Activated gamma-delta T cell (primary cell): ENCODE measurements around the gene MRM3.
"Not testable (repeated sequence)": the region's sequence is repeated elsewhere in the genome, so short reads cannot be mapped to it uniquely, and the experiment has no call there.

Source experiments
- DNase-seq: peaks from one replicate; lab custom pipeline; 2025; lab: John Stamatoyannopoulos, UW

Gene MRM3

DNA sequence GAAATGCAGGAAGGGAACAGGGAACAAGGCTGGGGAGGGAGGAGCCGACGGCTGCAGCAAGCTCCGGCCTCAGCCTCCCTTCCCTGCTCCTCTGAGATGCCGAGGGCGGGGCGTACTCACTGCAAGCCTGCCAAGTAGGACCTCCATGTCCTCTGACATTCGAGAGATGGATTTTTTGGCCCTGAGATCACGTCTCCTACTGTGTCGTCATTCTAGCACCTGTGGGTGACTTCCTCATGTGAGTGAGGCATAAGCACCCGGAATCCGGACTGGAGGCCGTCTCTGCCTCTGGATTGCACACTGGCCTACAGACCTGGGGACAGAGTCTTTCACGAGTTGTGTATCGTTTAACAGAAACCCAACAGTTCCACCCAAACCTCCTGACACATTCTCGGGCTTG lies 14.5 kb downstream of the MRM3 start:
- no peak for DNase-seq

DNA sequence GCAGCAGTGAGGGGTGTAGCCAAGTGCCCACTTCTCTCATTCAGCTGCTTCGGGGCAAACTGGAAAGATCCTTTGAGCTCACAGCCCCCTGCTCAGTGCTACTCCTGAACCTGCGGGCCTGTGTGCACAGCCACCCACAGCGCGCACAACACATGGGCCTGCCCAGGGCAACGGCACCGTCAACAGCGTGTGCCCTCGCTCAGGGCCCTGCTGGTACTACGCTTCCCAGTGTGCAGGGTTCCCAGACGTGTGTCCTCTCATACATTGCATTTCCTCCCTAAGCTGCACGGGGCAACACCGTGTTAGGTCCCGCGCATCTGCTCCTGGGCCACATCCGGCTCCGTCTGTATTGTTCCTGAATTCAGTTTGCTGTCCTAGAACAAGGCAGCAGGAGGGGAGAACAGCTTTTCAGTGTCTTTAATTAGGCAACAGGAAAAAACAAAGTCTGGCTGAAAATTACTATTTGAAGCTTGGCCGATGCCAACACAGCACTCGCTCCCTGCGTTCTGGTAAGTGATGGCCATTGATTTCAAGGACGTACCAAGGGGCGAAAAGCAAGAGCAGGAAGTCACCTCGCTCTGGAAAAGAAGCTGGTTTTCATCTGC lies 15.2 kb downstream of the MRM3 start:
- no peak for DNase-seq

DNA sequence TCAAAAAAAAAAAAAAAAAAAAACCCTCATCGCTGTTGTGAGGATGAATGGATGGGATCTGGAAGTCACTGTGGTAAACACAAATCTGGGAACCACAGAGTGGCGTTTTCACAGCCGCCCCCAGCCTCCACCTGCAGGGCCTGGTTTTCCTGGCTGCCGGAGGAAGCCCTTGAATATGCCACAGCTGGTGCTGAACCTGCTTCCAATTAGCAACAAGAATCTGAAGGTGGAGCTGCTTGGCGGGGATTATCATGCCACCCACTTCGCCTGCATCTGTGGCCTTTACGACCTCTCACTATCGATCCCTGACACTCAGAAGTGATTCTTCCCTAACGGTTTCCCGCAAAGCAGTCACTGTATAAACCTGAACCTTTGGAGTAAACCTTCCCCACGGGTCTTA lies 16.1 kb downstream of the MRM3 start:
- DNase-seq: no peak

DNA sequence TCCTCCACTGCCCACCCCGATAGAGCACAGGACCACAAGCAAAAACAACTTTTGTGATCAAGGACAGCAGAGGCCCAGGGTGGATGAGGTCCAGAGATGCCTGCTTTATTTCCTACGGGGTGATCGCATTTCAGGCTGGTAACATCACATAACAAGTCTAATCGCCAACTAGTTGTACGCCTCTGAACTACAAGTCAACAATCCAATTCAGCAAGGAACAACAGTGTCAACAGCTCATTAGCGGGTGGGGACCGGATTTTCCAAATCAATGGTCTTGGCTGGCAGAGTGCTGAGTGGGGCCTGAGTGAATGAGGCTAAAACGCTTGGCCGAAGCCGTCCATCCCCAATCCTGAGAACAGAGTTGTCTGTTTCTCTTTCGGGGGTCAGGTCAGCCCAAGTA lies 17.1 kb downstream of the MRM3 start:
- no peak for DNase-seq

DNA sequence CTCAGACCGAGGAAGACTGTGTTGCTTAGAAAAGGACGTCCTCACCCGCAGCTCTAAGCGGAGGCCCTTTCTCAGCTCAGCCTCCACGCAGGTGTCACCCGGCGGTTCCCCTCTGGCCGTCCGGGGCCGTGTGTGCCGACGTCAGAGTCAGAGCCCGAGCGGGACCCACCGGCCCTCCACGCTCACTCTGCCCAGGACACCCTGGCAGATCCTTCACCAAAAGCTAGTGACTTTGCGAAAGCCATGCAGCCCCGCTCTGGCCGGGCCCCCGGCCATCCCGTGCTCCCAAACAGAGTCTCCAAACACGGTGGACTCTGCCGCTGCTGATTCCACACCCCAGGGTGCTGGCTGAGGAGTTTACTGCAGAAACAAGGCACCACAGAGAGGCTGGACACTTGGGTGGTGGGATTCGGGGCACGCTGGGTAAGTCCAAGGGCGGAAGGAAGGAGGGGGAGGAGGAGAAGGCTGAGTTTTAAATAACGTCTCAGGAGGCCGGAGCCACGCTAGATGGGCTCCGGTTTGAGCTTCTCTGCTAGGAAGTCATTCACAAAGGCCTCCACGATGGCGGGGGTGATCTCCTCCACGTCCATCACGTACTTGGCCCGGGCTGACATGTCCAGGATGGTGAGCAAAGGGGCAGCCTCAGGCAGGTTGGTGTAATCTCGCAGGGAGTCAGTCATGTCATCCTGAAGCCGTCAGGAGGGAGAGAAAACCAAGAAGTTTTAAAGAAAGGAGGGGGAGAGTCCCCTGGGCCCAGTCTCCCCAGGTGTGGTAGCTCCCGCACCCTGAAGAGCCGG lies 18.5 kb downstream of the MRM3 start:
- DNase-seq: no peak

DNA sequence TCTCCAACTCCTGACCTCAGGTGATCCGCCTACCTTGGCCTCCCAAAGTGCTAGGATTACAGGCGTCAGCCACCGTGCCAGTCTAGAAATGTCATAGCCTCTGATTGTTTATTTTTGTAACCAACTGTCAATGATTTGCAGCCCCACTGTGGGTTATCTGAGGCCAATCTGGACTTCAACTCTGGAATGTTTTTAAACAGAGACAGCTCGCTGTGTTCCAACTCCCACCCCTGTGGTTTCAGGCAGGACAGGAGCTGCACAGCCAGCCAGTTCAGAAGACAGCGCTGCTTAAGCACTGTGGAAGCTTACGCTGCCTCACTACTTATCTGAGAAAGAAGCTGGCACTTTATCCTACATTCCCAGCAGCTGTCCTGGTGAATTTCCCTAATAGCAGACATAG lies 19.5 kb downstream of the MRM3 start:
- no peak for DNase-seq

DNA sequence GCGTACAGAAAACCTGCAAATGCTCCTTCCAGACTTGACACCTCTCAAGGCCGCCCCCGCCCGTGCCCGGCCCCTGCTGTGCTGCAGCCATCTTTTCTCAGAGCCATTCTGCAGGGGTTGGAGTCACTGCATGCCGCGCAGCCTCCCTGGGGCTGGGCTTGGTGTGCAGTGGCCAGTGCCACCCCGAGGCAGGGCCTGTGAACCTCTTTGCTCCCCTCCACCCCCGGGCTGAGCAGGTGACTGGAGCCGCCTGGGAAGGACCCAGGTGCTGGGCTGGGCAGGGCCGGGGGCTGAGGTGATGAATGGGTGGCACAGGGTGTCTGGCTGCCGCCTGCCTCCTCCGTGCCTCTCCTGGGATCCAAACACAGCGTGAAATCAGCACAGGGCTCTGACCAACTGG lies 20.3 kb downstream of the MRM3 start:
- DNase-seq: no peak

DNA sequence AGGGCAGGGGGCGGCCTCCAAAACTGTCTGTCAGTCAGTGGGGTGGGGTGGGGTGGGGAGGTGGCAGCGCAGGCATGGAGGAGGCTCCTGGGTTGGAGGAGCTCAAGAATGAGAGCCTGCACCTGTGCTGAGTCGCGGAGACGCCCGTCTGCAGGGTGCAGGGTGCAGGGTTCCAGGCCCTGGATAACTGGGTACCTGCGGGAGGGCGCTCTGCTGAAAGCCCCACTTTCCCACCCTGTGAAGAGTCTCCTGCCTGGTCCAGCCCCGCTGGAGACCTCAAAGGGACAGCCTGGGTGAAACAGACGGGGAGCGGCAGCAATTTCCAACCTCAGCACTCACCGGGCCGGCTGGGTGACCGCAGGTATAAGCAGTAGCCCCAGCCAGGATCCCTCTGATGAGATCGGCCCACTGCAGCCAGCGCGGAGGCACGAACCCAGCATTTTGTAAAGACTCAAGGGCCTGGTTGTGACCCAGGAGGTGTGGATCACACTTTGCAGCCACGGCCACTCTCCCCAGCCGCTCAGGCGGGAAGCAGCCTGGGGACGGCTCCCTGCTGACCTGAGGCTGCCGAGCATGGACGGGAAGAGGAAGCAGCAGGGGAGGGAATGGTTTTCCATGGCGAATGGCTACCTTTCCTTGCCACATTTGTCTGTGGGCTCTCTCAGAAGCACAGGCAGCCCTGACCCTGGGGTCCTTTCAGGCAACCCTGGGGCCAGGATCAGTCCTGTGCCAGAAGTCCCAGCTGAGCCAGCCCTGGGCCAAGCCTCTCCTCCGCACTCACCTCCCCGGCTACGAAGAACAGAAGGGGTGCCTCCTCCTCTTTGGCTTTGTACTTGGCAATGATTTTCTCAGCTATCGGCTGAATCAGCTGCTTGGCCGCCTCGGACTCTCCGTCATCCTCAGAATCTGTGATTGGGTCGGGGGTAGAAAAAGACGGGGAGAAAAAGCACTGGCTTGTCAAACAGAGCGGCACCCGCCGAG lies 21.0 kb downstream of the MRM3 start:
- DNase-seq: no peak

DNA sequence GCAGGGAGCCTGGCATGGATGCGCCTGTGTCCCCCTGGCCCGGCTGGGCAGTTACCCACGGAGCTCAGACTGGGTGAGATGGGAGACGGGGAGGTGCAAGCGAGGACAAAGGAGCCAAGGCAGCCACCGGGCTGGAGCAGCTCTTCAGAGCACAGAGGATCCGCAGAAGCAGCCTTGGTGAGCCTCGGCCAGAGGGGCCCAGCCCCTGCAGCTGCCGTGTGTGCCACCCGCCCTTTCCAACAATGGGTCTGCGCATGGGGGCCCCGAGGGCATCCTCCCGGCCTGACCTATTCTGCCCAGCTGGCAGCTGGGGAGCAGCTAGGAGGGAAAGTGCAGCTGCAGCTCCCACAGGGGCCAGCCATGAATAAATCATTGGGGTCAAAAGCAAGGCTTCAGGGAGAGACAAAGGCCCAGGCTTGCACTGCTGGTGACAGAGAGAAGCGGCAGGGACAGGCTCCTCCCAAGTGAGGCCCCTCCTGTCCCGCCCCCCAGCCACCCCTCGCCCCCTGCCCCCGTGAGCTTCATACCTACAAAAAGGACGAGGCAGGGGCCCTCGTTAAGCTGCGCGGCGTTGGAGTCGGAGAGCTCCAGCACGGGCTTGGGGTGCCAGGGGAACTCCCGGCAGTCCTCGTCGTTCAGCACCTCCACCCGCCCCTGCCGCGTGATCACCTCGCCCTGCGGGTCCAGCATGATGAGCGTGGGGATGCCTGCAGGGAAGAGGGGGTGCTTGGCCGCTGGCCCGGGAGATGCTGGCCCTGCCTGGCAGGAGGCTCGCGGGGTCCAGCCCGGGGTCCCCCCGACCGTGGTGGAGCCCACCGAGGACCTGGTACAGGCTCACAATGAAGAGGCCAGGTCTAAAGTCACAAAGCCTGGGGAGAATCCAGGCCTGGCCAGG lies 22.6 kb downstream of the MRM3 start:
- DNase-seq: no peak

DNA sequence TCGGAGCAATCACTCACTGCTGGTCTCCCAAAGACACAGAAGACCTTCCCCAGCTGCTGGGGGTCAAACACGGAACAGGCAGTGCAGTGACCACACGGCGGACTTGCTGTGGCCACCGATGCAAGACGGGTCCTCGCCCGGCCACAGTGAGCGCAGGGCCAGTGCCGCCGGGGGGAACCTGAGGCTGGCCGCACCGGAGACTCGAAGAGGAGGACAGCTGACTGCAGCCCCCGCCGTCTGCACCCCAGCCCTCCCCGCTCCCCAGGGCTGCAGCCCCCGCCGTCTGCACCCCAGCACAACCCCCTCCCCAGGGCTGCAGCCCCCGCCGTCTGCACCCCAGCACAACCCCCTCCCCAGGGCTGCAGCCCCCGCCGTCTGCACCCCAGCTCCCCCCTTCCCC lies 23.7 kb downstream of the MRM3 start:
- not testable (repeated sequence) for DNase-seq

DNA sequence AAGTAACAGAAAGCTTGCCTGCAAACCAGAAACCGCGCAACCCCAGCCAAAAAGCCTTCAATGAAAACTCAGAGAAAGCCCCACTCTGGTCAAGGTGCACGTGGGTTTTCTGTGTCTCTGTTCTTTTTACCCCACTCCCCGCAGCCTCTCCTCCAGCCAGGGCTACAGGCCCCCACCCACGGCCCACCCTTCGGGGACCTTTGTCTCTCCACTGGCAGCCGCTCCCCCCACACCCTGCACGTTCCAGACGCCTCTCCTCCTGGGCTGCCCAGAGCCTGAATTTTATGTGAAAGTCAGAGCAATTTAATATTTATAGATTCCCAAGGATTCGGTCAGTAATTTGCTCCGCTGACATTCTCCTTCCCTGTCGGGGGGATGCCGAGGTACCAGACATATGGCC lies 24.2 kb downstream of the MRM3 start:
- DNase-seq: no peak

DNA sequence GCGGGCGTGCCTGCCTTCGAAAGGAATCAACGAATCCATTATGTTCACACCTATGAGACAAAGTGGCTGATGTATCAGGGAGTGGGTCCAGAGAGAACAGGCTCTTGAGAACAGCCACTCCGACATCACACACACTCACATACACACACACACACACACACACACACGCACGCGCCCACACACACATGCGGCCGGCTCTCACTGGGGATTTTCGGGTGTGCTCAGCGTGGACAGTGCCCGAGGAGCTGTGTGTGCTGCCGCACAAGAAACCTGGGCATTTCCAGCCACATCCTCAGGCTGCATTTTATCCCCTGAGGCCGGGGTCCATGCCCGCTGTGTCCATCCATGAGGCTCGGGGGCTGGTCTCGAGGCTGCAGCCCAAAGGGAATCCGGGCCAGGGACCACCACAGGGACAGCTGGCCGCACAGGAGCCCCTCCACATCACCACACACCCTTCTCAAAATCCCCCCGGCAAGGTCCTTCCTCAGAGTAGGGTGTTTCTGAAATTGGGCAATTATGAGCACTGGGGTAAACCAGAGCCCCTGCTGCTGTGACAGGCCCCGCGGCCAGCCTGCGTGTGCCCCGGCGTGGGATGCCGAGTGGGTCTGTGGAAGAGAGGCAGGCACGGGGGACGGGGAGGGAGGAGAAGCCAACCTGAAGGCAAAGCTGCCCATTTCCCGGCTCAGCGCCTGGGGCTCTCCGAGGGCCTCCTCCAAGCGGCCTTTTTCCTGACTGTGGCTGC lies 24.8 kb downstream of the MRM3 start:
- DNase-seq: no peak

DNA sequence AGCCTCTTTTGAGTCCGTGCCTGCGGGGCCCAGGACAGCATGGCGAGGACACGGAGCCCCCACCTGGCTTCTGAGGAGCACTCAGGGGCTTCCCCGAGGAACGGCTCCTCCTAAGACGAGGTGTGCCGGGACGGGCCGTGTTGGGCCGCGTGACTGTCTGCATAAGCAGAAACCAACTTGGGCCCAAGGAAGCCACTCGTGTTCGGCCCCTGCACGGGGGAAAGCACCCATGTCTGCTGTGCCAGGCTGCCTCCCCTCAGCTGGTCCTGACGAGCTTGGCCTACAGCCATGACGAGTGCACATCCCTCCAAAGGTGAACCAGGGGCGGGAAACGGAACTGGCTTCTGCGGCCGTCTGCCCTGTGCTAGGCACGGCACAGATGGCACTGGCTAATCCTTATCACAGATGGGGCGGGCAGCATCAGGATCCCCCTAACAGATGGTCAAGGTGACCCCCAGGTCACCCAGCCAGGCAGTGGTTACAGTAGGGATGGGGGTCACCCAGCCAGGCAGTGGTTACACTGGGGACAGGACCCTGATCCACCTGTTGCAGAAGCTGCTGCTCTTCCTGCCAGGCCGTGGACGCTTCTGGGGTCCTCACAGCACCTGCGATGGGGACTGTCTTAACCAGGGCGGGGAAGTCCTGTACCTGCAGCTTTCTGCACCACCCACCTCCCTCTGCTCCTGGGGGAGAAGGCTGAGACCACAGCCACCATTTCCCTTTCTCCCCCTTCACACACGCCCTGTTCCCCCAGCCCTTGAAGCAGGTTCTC lies 25.6 kb downstream of the MRM3 start:
- no peak for DNase-seq

DNA sequence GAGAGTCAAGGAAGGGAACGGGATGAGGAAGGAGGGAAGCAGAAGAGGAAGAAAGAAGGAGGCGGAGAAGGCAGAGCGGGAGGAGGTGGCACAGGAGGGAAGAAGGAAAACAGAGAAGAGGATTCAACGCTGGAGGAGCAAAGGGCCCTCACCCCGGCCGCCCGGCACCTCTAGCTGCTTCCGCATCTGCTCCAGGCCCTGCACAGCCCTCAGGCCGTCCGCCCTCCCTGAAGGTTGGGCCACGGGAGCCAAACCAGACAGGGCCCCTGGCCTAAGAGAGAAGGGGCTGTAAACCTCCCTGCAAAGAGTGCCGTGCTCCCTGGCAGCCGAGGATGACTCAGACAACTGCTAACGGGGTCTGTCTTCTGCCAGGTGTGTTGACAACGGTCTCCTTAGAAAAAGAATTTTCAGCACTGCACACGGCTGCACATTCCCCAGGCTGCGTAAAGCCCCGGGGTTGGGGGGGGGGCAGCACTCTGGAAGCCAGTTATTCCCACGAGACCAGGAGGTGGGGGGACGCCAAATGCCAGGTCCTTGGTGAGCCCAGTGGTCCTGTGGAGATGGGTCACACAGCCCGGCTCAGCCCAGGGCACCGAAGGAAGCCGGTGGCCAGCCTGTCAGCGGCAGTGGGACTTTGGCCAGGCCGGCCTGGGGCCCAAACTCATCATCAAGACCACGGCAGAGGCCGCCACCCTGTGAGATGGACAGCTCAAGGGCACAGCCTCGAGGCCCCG lies 29.1 kb downstream of the MRM3 start:
- DNase-seq: no peak

DNA sequence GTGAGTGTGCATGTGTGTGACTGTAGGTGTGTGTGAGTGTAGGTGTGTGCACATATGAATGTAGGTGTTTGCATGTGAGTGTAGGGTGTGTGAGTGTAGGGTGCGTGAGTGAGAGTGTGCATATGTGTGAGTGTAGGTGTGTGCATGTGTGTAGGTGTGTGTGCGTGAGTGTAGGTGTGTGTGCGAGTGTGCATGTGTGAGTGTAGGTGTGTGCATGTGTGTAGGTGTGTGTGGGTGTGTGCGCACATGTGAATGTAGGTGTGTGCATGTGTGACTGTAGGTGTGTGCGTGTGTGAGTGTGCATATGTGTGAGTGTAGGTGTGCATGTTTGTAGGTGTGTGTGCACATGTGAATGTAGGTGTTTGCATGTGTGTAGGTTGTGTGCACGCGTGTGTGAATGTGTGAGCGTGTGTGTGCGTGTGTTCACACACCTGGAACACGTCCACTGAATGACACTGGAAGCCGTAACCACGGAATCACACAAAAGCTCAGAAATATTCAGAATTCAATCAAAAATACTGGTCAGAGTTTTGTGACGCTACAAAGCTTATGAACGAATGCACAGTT lies 30.6 kb downstream of the MRM3 start:
- DNase-seq: no peak

DNA sequence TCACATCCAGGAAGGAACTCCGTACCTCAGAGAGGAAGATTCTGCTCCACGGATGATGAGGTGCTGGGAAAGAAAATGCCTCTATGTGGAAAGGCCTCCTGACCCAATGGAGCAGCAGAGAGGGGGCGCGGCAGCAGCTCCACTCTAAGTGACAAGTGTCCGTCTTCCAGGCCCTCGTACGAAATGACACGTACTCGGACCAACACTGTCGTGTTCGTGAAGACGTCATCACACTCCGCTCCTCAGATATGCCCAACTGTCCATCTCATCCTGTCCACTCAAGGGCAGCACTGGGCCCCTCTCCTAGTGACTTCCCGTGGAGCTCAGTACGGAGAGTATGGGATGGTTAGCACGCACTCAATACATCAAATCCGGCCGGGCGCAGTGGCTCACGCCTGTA lies 32.2 kb downstream of the MRM3 start:
- DNase-seq: no peak

DNA sequence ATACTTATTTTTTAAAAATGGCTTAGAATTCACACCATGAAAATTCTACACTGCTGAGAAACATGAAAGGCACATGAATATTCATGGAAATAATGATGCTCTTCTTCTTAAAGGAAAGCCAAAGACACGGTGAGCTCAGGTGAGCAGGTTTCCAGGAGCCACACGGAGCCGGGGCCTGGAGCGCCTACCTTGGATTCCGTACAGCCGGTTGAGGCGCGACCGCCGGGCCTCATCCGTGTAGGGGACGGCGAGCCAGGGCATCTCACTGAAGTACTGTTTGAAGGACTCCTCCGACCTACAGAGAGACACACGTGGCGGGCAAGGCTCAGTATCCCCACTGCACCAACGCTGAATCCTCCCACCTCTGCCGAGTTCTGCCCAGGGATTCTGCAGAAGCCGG lies 37.1 kb downstream of the MRM3 start:
- DNase-seq: no peak

DNA sequence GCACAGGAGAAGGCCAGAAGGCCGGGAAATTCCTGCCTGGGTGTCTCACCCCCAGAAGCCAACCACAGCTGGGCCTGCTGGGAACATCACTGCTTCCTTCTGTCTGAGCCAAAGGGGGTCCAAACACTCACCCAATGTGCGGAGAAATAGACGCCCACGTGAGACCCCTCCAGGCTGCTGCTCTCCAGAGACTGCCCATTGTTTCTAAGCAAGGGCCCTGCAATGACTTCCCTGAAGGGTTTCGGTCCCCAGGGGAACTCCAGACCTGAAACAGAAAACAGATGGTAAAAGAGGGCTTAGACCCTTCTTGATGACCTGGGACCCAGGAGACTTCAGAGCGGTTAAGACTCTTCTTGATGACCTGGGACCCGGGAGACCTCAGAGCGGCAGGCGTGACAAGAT lies 41.3 kb downstream of the MRM3 start:
- DNase-seq: no peak

DNA sequence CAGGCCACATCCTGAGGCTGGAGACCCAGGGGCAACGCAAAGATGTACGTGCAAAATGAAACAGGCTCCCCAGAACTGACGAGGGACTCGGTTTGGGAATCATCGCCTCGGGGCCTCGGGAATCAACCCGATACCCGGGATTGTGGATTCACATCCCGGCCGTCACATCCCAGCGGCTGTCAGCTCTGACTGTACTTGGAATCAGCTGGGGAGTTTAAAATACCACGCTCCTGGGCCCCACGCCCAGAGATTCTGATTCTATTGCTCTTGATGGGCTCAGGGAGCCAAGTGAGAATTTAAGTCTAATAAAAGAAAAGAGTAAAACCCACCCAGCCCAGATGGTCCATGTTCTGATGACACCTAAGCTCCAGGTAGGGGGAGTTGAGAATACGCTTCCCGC lies 42.2 kb downstream of the MRM3 start:
- no peak for DNase-seq
